Measurements from ENCODE around the gene CAMTA1. TPM values are rescaled to one million over a fixed set of nuclear protein-coding genes. Genes with fewer than 3 reads are reported as not detected.
A peak's percentile ranks its signal among the peaks of the same experiment; 100 is the strongest.

Gene CAMTA1
- polyA plus RNA-seq, 5 donors, result 41.0 to 56.5 (median 48.5) TPM

DNA sequence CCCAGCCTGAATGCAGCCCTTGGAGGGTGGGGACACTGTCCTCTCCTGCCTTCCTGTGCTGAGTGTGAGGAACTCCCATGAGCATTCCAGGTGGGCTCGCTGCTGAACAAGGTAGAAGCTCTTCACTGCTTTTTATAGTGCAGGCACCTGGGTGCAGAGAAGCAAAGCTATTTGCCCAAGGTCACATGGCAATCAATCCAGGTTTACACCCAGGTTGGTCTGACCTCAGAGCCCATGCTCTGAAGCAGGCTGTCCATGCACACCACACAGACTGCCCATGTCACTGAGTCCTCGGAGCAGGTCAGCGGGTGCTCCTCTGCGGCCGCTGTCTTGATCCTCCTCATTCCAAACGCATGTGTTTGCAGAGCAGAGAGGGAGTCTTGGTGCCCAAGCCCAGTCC lies 662.5 kb downstream of the CAMTA1 start:
- DNase-seq, result no peak

DNA sequence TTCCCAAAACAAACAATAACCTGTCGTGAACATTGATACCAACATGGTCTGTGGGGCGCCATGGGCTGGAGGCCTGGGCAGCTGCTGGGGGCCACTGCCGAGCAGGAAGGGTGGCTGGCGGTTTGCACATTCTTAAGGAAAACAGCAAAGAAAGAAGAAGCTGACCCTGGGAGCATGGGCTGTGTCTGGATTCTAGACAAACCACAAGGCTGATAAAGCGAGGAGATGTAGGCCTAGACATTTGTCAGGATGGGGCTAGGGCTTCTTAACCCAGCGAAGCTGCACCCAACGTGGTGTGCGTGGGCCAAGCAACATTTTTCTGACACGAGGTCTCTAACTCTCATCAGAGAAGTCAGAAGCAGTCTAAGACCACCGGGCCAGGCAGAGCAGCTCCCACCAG lies 663.7 kb downstream of the CAMTA1 start:
- DNase-seq, result no peak

DNA sequence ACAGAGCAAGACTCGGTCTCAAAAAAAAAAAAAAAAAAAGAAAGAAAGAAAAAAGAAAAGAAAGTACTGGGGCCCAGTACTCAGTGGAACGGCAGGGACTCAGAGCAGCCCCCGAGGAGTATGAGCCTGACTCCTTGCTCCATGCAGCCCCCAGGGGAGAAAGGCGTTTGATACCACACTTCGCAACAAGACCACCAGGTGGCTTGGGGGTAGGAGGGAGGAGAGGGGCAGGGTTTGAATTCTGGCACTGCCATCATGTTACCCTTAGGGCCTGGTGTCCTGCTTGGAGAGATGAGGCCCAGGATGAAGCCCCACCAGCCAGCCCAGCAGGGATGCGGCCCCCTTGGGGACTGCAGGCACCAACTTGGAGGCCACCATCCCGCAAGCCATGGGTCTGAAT lies 664.5 kb downstream of the CAMTA1 start:
- DNase-seq, result no peak

DNA sequence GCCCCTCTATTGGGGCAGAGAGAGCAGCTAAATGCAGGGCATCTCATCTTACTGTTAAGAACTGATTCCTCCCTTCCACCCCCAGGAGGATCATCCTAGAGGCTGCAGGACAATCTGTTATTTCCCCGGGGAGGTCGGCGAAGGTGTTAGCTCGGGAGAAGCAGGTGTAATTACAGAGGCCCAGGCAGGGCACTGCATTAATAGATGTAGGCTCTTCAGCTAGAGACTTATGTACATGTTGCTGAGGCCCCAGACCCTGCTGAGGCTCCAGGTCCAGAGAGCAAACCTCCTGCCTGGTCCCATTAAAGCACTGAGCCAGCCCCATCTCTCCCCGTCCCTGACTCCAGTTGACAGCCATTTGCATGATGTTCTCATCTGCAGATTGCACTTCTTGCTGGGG lies 665.6 kb downstream of the CAMTA1 start:
- no peak for DNase-seq

DNA sequence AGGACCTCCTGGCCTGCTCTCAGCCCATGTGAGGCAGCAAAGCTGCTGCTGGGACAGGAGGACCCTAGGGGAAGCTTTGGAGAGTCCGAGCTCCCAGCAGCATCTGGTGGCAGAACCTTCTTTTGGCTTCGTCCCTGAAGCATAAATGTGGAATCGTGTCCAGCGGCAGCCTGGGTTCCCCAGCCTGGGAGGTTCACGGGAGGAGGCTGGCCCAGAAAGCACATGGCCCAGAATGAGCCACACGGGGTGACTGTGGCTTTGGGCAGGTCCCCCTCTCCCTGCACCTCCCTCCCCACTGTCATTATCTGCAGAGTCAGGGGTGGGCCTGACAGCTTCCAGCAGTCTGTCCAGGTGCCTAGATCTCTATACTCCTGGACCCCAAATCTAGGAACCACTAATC lies 667.8 kb downstream of the CAMTA1 start:
- no peak for DNase-seq

DNA sequence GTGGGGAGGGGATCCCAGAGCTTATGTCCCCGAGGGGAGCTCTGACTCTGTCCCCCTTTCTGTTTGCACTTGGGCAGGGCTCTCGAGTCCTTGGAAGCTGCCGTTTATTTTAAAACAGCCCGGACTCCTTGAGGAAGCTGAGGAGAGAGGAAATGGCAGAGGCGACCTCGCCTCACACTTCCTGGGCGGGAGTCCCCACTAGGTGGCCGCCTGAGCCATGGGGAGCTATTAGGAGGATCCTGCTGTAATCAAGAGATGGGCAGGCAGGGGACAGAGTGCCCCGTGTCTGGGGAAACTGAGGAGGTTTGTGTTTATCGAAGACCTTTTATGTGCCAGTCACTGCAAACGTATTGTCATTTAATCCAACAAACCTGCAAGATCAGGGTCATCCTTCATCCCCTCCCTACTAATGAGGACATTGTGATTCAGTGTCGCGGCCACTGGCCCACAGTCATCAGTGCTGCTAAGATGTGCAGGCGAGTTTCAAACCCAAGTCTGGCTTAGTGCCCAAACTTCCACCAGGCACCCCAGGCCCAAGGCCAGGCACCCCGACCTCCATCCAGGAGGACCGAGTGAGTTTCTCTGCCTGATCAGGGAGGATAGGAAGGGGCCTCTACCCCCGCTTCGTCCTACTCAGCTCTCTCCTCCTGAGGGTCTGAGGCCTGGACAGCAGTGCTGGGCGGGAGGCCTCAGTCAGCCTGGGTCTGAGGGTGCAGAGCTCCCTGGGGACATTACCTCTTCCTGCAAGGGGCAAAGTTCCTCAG lies 669.0 kb downstream of the CAMTA1 start:
- peak in 1 of 2 donors; percentile 33 for DNase-seq

DNA sequence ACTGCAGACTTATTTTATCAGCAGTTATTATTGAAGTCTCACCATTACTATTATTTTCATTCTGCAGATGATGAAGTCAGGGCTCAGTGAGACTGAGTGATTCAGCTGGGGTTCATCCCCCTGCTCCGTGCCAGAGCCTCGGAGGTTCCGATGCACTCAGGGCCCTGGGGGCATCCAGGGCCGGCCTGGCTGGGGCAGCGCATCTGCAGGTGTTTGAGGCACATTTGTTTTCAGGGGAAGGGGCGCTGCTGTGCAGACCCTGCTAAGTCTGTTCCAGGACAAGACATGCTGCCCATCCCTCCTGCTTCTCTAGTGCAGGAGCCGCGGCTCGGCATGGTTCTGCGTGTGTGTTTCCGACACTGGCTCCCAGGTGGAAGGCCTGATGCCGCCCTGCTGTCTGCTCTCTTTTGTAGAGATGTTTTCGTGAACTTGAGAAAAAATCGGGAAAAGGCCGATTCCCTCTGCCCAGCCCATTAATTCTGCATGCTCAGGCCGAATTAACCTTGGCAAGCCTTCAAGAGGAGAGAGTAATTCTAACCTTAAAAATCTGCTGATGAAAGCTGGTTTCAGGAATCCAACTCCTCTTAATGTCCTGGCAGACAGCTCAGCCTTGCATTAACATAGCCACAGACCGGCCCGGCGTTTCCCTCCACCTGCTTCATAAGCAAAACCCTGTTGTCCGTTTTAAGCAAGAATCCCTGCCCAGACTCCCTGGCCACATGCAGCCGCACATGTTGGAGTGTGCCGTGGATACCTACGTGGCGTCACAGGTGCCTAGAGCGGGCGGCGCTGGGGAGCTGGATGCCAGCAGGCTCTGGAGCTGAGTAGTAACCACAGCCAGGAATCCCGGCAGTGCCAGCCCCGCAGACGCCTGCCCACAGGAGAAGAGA lies 669.9 kb downstream of the CAMTA1 start:
- peak in 1 of 2 donors; percentile 43 for DNase-seq

DNA sequence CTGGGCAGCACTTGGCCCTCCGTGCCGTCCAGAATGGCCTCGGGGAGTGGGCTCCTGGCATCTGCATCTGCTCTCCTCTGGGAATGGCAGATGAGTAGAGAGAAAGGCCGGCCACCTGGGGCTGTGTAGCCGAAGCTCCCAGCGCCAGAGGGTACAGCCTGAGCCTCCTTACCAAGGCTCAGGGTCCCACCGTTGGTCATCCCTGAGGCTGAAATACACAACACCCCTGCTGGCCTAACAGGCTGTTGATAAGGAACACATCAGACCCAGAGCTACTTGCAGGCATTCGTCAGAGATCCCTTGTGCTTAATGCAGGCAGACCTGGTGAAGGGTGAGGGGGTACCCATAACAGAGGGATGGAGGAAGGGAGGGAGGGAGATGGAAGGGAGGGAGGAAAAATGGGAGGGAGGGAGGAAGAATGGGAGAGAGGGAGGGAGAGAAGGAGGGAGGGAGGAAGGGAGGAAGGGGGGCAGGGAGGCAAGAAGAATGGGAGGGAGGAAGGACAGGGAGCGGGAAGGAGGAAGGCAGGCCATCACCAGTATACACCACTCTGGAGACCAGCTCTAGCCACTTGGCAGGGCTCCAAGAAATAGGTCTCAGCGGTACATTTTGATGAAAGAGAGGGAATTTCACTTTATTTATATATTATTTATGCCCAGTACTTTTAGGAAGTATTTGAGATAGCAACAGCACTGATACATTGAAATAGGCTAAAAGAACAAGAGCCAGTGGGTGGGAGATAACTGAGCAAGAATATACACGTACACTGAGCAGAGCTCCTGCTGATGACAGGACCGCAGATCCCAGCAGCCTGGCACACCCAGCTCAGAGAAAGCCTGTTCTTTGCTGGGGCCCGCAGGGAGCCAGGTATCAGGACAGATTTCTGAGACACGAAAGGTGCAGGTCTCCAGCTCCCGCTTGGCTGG lies 670.8 kb downstream of the CAMTA1 start:
- DNase-seq, result no peak

DNA sequence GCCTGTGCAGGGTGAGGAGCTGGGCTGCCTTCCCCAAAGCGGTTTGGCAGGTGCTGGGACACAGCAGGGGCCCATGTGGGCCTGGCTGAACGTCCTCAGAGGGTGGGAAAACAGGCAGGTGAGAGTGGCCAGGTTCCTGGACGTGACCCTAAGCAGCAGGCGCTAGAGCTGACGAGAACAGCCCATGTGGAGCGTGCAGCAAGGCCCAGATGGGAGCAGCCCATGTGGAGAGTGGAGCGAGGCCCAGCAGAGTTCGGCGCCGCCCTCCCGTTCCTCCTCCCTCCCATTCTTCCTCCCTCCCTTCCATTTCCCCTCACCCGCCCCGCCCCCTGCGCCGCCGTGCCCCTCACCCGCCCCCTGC lies 671.4 kb downstream of the CAMTA1 start:
- DNase-seq, result no peak

DNA sequence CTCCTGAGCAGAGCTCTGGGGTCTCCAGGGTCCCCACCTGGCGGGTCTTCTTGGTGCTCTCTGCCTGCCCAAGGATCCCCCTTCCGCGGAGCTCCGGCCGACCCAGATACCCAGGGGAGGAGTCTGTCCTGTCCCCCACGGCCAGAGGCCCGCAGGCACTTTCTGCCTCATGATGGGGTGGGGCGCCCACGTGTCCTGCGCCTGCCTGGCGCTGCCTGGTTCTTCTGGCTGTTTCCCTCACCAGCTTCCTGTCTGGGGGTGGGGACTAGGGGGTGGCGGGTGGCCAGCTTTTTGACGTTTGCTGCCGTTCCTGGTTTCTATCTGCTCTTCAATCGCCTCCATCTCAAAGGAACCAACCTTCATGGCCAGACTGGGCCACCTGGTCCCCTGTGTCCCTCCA lies 672.6 kb downstream of the CAMTA1 start:
- DNase-seq, result no peak

DNA sequence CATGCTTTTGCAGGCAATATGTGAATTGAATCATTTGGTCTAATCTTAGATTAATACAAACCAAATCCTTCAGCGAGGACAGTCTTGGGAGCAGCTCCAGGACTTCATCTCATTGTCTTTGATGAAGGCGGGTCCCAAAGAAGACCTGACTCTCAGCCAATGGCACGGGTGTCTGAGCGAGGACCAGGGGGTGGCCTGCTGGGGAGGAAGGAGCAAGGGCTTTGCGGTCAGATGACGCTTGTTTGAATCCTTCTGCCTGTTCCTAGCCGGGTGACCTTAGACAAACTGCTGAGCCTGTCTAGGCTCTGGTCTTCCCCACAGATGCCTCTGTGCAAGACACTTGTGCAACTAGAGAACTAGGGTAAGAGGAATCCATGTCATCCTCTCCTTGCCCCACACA lies 673.7 kb downstream of the CAMTA1 start:
- DNase-seq, result no peak

DNA sequence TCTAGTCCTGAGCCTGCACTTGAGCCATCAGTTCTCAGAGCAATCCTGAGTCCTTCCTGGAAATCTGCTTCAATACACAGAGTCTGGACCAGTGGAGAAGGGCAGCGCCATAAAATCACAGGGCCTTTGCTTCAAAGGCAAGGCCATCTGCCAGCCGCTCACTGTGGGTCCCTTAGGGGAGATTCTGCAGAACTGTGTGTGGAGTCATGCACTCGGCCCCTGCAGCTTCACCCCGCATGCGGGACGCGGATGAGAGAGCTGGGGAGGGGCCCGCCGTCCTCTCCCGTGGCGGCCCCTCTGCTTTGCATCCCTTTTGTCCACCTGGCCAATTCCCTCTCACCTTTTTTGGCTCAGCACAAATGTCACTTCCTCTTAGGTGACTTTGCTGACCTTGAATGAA lies 674.7 kb downstream of the CAMTA1 start:
- DNase-seq, result no peak

DNA sequence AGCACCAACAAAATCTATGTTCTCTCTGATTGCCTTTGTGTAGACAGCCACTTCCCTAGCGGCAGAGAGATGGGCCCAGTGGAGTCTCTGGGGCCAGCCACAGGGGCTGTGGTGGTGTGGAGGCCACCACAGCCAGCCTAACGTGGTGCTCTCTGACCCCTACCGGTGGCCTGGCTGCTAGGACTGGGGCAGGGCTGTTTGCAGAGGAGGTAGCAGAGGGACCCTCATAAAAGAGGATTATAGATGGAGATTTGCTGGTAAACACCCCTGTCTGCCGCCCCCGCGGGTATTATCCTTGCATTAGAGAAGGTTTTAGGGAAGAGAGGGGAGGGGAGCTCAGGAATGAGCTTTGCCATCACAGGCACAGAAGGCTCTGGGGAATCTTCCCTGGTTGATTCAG lies 675.6 kb downstream of the CAMTA1 start:
- DNase-seq, result no peak

DNA sequence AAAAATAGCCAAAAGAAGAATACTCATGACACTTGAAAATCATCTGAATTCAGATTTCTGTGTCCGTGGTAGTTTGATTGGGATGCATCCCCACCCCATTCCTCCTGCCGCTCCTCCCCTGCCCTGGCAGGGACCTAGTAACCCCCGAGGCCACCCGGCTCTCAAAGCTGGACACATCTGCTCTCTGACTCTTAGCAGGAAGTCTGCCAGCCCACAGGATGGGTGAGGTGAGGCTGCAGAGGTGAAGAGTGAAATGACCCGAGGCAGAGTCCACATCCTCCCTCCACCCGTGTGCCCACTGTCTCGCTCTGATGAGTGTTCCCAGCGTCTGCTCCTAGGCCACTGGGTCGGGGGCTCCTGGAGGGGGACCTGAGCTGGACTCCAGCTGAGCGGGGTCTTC lies 677.4 kb downstream of the CAMTA1 start:
- DNase-seq, result no peak

DNA sequence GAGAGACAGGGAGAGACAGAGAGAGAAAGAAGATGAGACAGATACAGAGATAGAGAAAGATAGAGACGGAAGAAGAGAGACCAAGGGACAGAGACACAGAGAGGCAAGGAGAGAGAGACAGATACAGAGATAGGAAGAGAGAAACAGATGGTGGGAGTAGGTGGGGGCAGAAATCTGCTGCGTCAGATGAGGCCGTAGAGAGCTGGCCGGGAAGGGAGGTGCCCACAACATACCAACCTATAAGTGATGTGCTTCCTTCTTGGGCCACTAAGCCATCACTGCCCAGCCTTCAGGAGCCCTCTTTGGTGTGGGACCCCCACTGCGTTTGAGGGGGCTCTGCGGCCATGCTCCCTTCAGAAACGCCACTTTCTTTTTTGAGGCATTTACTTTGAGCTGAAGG lies 678.3 kb downstream of the CAMTA1 start:
- no peak for DNase-seq

DNA sequence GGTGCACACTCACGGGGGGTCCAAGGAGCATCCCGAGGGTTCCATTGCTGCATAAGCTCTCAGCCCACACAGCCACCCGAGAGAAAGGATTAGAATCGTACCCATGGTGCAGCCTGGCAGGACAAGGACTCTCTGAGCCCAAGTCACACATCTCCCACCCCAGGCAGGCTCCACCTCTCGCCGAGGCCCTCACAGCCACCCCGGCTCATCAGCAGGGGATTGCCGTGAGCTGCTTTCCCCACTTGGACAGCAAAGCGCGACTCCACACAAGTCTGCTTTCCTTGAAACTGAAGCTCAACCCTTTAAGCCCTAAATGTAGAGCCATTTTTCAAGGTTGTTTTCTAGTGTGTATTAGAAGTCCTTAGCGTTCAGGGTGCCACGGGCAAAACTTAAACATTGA lies 679.5 kb downstream of the CAMTA1 start:
- DNase-seq, result no peak

DNA sequence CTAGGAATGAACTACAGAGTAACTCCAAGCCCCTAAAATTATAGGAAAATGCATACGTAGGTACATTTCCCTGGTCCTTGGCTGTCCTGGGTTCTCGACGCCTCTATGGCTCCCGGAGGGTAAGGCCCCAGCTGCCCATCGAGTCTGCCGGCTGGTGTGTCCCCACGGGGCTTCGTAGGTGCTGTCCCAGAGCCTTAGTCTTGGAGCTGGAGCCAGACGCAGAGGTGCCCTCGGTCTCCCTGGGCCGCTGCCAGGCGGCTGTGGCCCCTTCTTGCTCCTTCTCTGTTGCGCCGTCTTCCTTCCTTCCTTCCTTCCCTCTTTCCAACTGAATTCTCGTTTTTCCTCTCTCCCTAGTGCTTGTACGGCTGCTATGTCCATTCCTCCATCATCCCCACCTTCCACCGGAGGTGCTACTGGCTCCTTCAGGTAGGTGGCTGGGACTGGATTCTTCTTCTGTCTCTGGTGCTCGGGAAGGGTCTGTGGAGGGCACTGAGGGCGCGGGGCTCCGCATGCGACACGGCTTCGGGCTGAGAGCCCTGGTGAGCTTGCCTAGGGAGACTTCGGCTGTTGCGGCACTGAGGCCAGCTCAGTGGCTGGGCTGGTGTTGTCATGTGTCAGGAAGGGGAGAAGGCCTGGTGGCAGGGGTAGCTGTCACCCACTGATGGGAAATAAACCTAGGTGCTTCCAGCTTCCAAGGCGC lies 682.4 kb downstream of the CAMTA1 start:
- no peak for DNase-seq

DNA sequence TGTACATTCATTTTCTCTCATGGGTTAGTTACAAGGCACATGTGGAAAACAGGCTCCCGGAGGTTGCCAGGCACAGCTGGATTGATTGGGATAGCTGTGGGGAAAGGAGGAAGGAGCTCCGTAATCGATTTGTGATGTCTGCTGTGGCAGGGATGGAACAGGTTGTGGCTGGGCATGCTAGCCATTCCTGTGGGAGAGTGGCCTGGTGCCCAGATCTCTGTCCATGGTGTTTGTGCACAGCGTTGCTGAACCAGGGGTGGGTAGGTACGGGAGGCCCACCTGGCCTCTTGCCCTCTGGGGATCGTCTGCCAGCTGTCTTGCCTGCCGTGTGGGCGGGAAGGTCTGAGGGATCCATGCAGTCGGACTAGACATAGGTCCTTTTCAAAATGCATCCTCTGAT lies 683.0 kb downstream of the CAMTA1 start:
- no peak for DNase-seq

DNA sequence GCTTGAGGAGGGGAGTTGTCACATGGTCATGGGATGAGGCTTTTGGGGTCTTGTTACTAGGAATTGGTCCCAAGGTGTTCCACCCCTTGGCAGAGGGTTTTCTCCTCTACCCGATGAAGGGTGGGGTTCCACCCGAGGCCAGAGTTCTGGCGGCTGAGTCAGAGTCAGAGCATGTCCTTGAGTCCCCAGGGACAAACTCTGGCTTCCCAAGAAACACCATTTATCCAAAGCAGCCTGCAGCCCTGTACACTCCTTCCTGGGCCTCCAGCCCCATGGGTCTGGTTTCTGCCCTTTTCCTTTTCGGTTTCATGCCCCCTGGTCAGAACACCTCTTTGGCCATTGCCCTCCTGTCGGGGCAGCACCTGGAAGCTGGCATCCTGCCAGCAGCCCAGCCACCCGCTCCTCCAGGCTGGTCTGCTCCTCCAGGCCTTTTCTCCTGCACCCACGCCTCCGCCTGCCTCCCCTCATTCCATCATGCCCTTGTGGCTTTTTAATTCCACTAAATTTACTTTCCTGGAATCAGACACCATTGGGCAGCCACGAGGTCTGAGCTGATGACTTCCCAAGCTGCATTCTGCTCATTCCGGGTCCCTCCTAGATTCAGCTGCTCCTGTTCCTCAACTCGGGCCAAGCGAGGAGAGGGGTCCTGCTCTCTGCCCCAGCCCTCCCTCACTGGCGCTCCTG lies 684.1 kb downstream of the CAMTA1 start:
- no peak for DNase-seq

DNA sequence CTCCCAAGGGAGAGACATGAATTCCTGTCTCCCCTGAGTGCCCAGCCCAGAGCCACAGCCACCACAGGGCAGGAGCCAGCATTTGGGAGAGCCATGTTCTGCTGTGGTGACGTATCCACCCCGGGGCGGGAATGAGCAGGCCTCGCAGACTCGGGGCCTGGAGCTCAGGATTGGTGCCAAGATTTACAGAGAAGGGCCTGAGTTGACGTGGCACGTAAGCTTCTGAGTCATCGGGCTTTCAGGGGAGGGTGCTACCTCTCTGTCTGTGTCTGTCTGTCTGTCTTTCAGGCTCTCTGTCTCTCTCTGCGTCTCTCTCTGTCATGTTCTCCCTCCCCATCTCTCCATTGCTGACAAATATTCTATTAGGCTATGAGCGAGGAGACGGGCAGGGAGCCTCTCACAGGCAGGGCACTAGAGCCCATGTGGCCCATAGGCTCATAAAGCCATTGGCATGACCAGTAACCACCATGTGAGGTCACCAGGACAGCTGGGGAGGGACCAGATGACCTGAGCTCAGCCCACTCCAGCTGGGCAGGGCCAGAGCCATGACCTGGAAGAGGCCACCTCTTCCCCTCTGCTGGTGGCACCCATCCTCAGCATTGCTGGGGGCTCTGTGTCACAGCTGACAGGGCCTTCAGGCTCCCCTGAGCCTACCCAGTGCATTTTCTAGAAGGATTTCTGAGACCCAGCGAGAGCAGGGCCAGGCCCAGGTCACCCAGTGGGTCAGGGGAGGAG lies 685.8 kb downstream of the CAMTA1 start:
- DNase-seq, result peak in 1 of 2 donors; percentile 52
